GM18526 (cell line): ENCODE measurements around the gene TMEM150B.

Source experiments
- POLR2A ChIP-seq: IDR thresholded peaks from 3 replicates; pipeline ENCODE4 v1.6.1; 2011; ENCODE audit not compliant: insufficient read length; ENCODE audit errors: extremely low read depth

Gene TMEM150B

GRCh38 chr19:55265723-55266386 lies 59.3 kb downstream of the TMEM150B start:
- TF ChIP-seq POLR2A = no peak

GRCh38 chr19:55265173-55265572 lies 60.0 kb downstream of the TMEM150B start:
- TF ChIP-seq POLR2A = no peak

GRCh38 chr19:55264531-55264930 lies 60.6 kb downstream of the TMEM150B start:
- TF ChIP-seq POLR2A = no peak
